A673 (cell line): ENCODE measurements around the gene TAGLN2.

Source experiments
- EZH2 ChIP-seq: fragments of 200-600 bp; sonication (generic); IDR thresholded peaks from 2 replicates; pipeline ENCODE4 v1.6.1; 2017; ENCODE audit warnings: borderline replicate concordance, low read depth, mild to moderate bottlenecking, mixed read lengths, antibody characterized with exemption, low read length; ENCODE audit not compliant: poor library complexity, severe bottlenecking
- TF ChIP-seq, protein P1 (sequence below): fragments of 300-800, 200-600 bp; sonication (generic); conservative IDR thresholded peaks from 2 replicates; pipeline ENCODE4 v1.5.1; 2017; ENCODE audit warnings: low read depth, mild to moderate bottlenecking, antibody characterized with exemption, low read length, moderate library complexity, mixed read lengths

DNA sequence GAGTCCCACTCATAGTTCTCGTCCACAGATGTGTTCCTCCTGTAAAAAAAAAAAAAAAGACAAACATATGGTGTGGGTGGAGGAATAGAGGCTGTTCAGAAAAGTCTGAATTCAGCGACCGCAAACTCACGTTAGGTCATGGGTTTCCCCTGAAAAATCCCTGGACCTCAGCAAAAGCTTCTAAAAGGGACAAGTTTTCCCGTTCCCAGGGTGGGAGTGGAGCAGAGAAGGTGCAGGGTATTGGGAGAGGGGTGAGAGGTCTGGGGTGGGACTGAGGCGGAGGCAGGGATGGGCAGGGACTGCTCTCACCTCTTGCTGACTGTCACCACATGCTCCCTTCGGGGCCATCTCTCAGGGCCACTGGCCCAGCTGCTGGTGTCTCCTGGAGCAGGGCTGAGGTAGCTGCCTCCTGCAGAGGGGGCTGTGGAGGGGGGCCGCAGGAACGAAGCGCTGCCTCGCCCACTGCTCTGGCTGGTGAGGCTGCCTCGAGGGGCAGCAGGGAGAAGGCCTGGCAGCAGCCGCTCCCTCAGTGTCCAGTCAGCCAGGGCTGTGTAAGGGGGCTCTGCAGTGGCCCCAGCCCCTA lies 2.6 kb upstream of the TAGLN2 start:
- TF ChIP-seq, protein P1, sequence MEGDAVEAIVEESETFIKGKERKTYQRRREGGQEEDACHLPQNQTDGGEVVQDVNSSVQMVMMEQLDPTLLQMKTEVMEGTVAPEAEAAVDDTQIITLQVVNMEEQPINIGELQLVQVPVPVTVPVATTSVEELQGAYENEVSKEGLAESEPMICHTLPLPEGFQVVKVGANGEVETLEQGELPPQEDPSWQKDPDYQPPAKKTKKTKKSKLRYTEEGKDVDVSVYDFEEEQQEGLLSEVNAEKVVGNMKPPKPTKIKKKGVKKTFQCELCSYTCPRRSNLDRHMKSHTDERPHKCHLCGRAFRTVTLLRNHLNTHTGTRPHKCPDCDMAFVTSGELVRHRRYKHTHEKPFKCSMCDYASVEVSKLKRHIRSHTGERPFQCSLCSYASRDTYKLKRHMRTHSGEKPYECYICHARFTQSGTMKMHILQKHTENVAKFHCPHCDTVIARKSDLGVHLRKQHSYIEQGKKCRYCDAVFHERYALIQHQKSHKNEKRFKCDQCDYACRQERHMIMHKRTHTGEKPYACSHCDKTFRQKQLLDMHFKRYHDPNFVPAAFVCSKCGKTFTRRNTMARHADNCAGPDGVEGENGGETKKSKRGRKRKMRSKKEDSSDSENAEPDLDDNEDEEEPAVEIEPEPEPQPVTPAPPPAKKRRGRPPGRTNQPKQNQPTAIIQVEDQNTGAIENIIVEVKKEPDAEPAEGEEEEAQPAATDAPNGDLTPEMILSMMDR: no peak
- no peak for TF ChIP-seq EZH2
